ENCODE results near the gene REG4. TPM values are rescaled to one million over a fixed set of nuclear protein-coding genes. Genes with fewer than 3 reads are reported as not detected.

Gene REG4
- not detected in 5 replicates for total RNA-seq (2022; extraction: Qiagen RNA extraction)

GRCh38 chr1:119811387-119811786, at the start of gene REG4:
REG4 (minus strand) TSS chr1:119811460; CDS start chr1:119808769, 2,691 bp downstream.

GRCh38 chr1:119768778-119769177, 42.5 kb downstream of the REG4 start, which contains the start of gene HMGCS2:
HMGCS2 (minus strand) TSS chr1:119768905; CDS start chr1:119768844, 61 bp downstream.

Other genes starting within 250 kb of the REG4 start
- gene ZNF697, start 163.2 kb downstream of the REG4 start, total RNA-seq (2022; extraction: Qiagen RNA extraction), result 1.5 to 1.9 TPM (median 1.6 TPM) in 5 replicates
- gene PHGDH, start 99.5 kb downstream of the REG4 start, total RNA-seq (2022; extraction: Qiagen RNA extraction), result 78.1 to 91.7 TPM (median 86.2 TPM) in 5 replicates
- gene HMGCS2, start 42.6 kb downstream of the REG4 start, total RNA-seq (2022; extraction: Qiagen RNA extraction), result not detected in 5 replicates
- not detected in 5 replicates for gene ADAM30, start 85.1 kb upstream of the REG4 start, total RNA-seq (2022; extraction: Qiagen RNA extraction)